Osteocyte (in vitro differentiated cells): ENCODE results near the gene F2RL3. TPM values are rescaled to one million over a fixed set of nuclear protein-coding genes. Genes with fewer than 3 reads are reported as not detected.

Experiments used
- DNase-seq: peaks from one replicate; pipeline ENCODE4 v3.0.0; 2021; ENCODE audit warnings: mixed read lengths; ENCODE audit not compliant: unreplicated experiment; ENCODE audit errors: extremely low spot score
- H3K27ac Mint-ChIP-seq: one replicate; pipeline ENCODE4 v1.8.0; 2021; ENCODE audit warnings: mild to moderate bottlenecking, mixed read lengths; ENCODE audit not compliant: unreplicated experiment
- H3K27me3 Mint-ChIP-seq: one replicate; pipeline ENCODE4 v1.8.0; 2021; ENCODE audit warnings: mixed read lengths; ENCODE audit not compliant: unreplicated experiment
- H3K36me3 Mint-ChIP-seq: one replicate; pipeline ENCODE4 v1.8.0; 2021; ENCODE audit warnings: mixed read lengths; ENCODE audit not compliant: unreplicated experiment
- H3K4me1 Mint-ChIP-seq: one replicate; pipeline ENCODE4 v1.8.0; 2021; ENCODE audit warnings: mixed read lengths; ENCODE audit not compliant: unreplicated experiment
- H3K4me3 Mint-ChIP-seq: one replicate; pipeline ENCODE4 v1.8.0; 2021; ENCODE audit warnings: mild to moderate bottlenecking, moderate library complexity, mixed read lengths; ENCODE audit not compliant: unreplicated experiment
- H3K9me3 Mint-ChIP-seq: one replicate; pipeline ENCODE4 v1.8.0; 2021; ENCODE audit warnings: mixed read lengths; ENCODE audit not compliant: unreplicated experiment
- CTCF ChIP-seq: fragments of 200-600 bp; sonication (generic); IDR thresholded peaks from 2 replicates; pipeline ENCODE4 v1.5.0; 2021; ENCODE audit warnings: antibody characterized with exemption, mild to moderate bottlenecking, moderate library complexity
- total RNA-seq: library from RNA; stranded (reverse); gene quantifications from 2 replicates; pipeline ENCODE4 v1.2.1, GENCODE V29; 2021

F2RL3 gene
- total RNA-seq, 1 donor from 2014 or later = 0.08 TPM

- DNase-seq = no peak
- Mint-ChIP-seq H3K9me3 (no peaks in the 10 kb centered on the region), H3K36me3 (peaks cover 39% of the 10 kb centered on the region), H3K27ac (no peak overlapping the region), H3K4me1 (no peaks in the 10 kb centered on the region), H3K27me3 (peaks cover 2% of the 10 kb centered on the region), H3K4me3 (no peak overlapping the region)
- TF ChIP-seq CTCF = no peak
These were observed 32.2 kb downstream of the F2RL3 start for GRCh38 chr19:16920816-16921529.

GRCh38 chr19:16921766-16922591 lies 33.2 kb downstream of the F2RL3 start:
- H3K27me3 Mint-ChIP-seq = peaks cover 2% of the 10 kb centered on the region

GRCh38 chr19:16922592-16922934 lies 33.8 kb downstream of the F2RL3 start:
- no peak overlapping the region for H3K27ac Mint-ChIP-seq

More at GRCh38 chr19:16921766-16922591, 33.2 kb downstream of the F2RL3 start:
- no peak for TF ChIP-seq CTCF
- peaks cover 6% of the 10 kb centered on the region for H3K9me3 Mint-ChIP-seq
- peaks cover 41% of the 10 kb centered on the region for H3K36me3 Mint-ChIP-seq
- no peak for DNase-seq
- no peak overlapping the region for H3K27ac Mint-ChIP-seq
- H3K4me1 Mint-ChIP-seq = no peaks in the 10 kb centered on the region
- H3K4me3 Mint-ChIP-seq = no peak overlapping the region

GRCh38 chr19:16922949-16923348 lies 34.1 kb downstream of the F2RL3 start:
- peaks cover 44% of the 10 kb centered on the region for H3K36me3 Mint-ChIP-seq
- TF ChIP-seq CTCF = no peak
- H3K27ac Mint-ChIP-seq = no peak overlapping the region
- no peaks in the 10 kb centered on the region for H3K27me3 Mint-ChIP-seq
- no peak overlapping the region for H3K4me3 Mint-ChIP-seq
- peaks cover 9% of the 10 kb centered on the region for H3K9me3 Mint-ChIP-seq
- DNase-seq = no peak
- H3K4me1 Mint-ChIP-seq = no peaks in the 10 kb centered on the region

More at GRCh38 chr19:16922592-16922934, 33.8 kb downstream of the F2RL3 start:
- H3K9me3 Mint-ChIP-seq = peaks cover 9% of the 10 kb centered on the region
- no peaks in the 10 kb centered on the region for H3K4me1 Mint-ChIP-seq
- no peak for DNase-seq
- no peak overlapping the region for H3K4me3 Mint-ChIP-seq
- peaks cover 41% of the 10 kb centered on the region for H3K36me3 Mint-ChIP-seq
- H3K27me3 Mint-ChIP-seq = no peaks in the 10 kb centered on the region
- no peak for TF ChIP-seq CTCF

GRCh38 chr19:16927883-16928282 lies 39.1 kb downstream of the F2RL3 start:
- H3K27ac Mint-ChIP-seq = no peak overlapping the region
- no peaks in the 10 kb centered on the region for H3K4me1 Mint-ChIP-seq
- H3K27me3 Mint-ChIP-seq = no peaks in the 10 kb centered on the region
- no peak overlapping the region for H3K4me3 Mint-ChIP-seq
- H3K9me3 Mint-ChIP-seq = peaks cover 21% of the 10 kb centered on the region
- DNase-seq = no peak
- no peak for TF ChIP-seq CTCF
- peaks cover 49% of the 10 kb centered on the region for H3K36me3 Mint-ChIP-seq
